Cardiac muscle cell (in vitro differentiated cells and primary cell): ENCODE results near the gene LPA. TPM values are rescaled to one million over a fixed set of nuclear protein-coding genes. Genes with fewer than 3 reads are reported as not detected.
"Not testable (repeated sequence)": the region's sequence is repeated elsewhere in the genome, so short reads cannot be mapped to it uniquely, and the experiment has no call there.

ENCODE experiments used
- DNase-seq, 2 donors: peaks; one replicate each; pipeline versions ENCODE4 v3.0.0 to v3.0.0-alpha.2; 2010 to 2017; ENCODE audit warnings: low read depth in 1 of 2, low spot score in 1 of 2
- H3K27ac ChIP-seq: fragments of 200-600 bp; sonication (generic); 2 replicates; pipeline ENCODE4 v1.5.1; 2016
- H3K27me3 ChIP-seq: fragments of 200-600 bp; sonication (generic); 2 replicates; pipeline ENCODE4 v1.6.0; 2016; ENCODE audit warnings: control low read depth
- H3K36me3 ChIP-seq: fragments of 200-600 bp; sonication (generic); 2 replicates; pipeline ENCODE4 v1.5.1; 2016; ENCODE audit warnings: control low read depth
- H3K4me1 ChIP-seq: fragments of 200-600 bp; sonication (generic); 2 replicates; pipeline ENCODE4 v1.8.1; 2017; ENCODE audit warnings: low read depth, mild to moderate bottlenecking, mixed run types
- H3K4me3 ChIP-seq: fragments of 200-600 bp; sonication (generic); 2 replicates; pipeline ENCODE4 v1.5.1; 2016; ENCODE audit warnings: mild to moderate bottlenecking
- H3K9me3 ChIP-seq: fragments of 200-600 bp; sonication (generic); 2 replicates; pipeline ENCODE4 v1.5.1; 2017; ENCODE audit warnings: low read depth, mild to moderate bottlenecking, control low read depth
- polyA plus RNA-seq: library from polyadenylated mRNA; unstranded; fragments of >200 nt; fragmentation: Nextera tagmentation; extraction: Ambion mirVana; gene quantifications from 2 replicates; pipeline ENCODE4 v1.2.1, GENCODE V29; 2016
- total RNA-seq: library from RNA; depleted of rRNA; stranded (reverse); fragments of >200 nt; gene quantifications from 2 replicates; pipeline ENCODE4 v1.2.3, GENCODE V29; 2016
- TF ChIP-seq, protein P1 (sequence below): IDR thresholded peaks from 2 replicates; pipeline ENCODE4 v1.5.1; 2012; ENCODE audit warnings: low read depth, mild to moderate bottlenecking, low read length

Gene LPA
- total and polyA plus RNA-seq, 2 experiments from 2014 or later, result 0.15 TPM; not detected in 1

DNA sequence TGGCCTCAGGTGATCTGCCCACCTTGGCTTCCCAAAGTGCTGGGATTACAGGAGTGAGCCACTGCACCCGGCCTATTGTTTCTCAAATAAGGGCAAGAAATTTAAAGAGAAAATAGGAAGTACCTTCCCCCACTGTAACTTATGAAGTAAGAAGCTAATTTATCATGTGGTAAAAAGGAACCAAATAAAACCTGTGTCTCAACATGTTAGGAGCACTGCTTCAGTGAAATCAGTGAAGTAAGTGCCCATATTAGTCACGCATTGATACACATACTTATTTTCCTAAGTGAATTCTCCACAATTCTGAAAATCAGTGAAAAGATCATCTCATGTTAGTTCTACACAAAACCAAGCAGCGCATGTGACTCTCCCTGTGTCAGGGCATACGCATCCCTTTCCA, 14.2 kb upstream of the LPA start:
- Histone ChIP-seq H3K27me3 (peaks cover 20% of the 10 kb centered on the region), H3K4me1 (no peaks in the 10 kb centered on the region), H3K27ac (no peak overlapping the region), H3K9me3 (no peaks in the 10 kb centered on the region), H3K36me3 (no peaks in the 10 kb centered on the region), H3K4me3 (no peak overlapping the region)
- TF ChIP-seq, protein P1, sequence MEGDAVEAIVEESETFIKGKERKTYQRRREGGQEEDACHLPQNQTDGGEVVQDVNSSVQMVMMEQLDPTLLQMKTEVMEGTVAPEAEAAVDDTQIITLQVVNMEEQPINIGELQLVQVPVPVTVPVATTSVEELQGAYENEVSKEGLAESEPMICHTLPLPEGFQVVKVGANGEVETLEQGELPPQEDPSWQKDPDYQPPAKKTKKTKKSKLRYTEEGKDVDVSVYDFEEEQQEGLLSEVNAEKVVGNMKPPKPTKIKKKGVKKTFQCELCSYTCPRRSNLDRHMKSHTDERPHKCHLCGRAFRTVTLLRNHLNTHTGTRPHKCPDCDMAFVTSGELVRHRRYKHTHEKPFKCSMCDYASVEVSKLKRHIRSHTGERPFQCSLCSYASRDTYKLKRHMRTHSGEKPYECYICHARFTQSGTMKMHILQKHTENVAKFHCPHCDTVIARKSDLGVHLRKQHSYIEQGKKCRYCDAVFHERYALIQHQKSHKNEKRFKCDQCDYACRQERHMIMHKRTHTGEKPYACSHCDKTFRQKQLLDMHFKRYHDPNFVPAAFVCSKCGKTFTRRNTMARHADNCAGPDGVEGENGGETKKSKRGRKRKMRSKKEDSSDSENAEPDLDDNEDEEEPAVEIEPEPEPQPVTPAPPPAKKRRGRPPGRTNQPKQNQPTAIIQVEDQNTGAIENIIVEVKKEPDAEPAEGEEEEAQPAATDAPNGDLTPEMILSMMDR, result no peak
- no peak for DNase-seq

DNA sequence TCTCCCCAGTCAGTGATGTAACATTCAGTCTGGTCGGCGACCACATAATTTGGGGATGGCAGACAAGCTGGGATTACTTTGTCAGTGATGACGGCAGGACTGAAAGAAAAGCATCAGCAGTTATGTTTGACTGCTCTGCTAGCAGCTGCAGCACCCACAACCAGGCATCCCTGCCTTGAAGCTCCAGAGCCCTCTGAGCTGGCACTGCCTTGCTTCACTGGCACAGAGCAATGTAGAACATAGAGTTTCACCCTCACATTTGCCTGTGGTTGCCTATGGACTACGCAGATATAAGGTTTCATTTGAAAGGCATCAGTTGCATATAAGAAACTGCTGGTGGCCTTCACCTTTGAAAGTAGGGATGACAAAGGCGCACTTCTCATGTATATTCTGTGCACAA, 12.3 kb upstream of the LPA start:
- H3K36me3 ChIP-seq, DNase-seq, H3K4me1 ChIP-seq, H3K9me3 ChIP-seq, H3K27ac ChIP-seq, H3K4me3 ChIP-seq: not testable (repeated sequence)
- H3K27me3 ChIP-seq, result peaks cover 20% of the 10 kb centered on the region

DNA sequence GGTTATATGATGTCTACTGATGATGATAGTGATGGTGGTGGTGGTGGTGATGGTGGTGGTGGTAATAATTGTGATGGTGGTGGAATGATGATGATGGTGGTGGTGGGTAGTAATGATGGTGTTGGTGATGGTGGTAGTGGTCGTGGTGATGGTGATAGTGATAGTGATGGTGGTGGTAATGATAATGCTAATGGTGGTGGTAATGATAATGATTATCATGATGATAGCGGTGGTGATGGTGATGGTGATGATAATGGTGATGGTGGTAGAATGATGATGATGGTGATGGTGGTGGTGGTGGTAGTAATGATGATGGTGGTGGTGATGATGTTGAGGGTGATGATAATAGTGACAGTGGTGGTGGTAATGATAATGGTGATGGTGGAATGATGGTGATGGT, 4.5 kb upstream of the LPA start:
- DNase-seq, result no peak
- no peak overlapping the region for H3K27ac ChIP-seq
- TF ChIP-seq, protein P1, result no peak
- no peaks in the 10 kb centered on the region for H3K9me3 ChIP-seq
- H3K4me1 ChIP-seq, result no peaks in the 10 kb centered on the region
- no peaks in the 10 kb centered on the region for H3K36me3 ChIP-seq
- no peak overlapping the region for H3K4me3 ChIP-seq
- H3K27me3 ChIP-seq, result no peaks in the 10 kb centered on the region

DNA sequence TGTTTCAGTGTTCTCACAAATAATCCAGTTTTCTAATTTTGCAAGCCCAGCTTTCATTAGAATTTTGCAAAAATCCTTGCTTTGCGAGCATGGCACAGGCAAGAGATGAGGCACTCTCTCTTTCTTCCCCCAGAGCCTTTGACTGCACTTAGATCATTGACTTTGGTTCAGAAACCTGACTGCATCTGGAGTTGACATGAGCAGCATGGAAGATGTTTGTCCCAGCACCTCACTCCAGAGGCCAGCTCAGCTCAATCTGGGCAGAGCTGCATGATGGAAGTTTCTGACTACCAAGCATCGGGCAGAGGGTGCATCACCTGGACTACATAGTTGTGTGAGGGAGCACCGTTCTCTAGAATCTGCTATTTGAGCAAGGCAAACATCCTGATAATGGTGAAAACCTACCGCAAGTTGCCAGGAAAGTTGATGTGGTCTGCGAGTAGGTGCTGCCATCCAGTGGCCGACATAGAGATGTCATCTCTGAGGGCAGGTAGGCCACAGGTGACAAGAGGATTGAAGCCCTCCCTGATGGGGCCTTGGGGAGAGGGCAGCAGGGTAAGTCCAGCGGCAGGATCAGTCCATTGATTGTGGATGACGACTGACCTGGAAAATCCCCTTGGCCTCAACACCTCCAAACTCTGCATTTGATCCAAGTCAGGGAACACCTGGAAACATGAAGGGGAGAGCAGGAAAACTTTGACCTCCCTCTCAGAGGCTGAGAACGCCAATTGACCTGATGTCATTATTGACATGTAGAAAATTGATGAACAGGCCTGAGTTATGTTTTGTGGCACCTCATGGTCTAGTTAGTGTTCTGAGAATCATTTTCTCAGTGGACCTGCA, 3.8 kb upstream of the LPA start:
- TF ChIP-seq, protein P1, result no peak
- no peak overlapping the region for H3K27ac ChIP-seq
- H3K4me1 ChIP-seq, result no peaks in the 10 kb centered on the region

DNA sequence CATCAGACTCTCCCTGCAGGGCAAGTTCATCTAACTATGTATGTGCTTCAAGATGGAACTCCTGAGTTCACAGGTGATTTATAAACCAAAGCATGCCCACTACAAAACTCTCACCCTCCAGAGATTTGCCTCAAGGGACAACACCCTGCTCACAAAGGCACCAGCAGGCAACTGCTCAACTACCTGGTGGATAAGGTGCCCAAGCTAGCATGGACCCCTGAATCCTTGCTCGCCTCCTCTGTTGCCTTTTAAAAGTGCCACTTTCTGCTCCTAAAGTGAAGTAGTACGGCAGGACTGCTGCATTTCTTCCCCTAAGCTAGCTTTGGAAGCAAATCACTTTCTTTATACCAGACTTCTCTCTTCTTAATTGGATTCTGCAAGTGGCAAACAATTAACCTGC, 1.2 kb downstream of the LPA start:
- DNase-seq, result no peak
- H3K9me3 ChIP-seq, result no peaks in the 10 kb centered on the region

More for the DNA sequence above, 3.8 kb upstream of the LPA start:
- peak in 1 of 2 donors; percentile 2 for DNase-seq
- H3K4me3 ChIP-seq, result no peak overlapping the region
- H3K36me3 ChIP-seq, result no peaks in the 10 kb centered on the region
- no peaks in the 10 kb centered on the region for H3K9me3 ChIP-seq
- H3K27me3 ChIP-seq, result no peaks in the 10 kb centered on the region

DNA sequence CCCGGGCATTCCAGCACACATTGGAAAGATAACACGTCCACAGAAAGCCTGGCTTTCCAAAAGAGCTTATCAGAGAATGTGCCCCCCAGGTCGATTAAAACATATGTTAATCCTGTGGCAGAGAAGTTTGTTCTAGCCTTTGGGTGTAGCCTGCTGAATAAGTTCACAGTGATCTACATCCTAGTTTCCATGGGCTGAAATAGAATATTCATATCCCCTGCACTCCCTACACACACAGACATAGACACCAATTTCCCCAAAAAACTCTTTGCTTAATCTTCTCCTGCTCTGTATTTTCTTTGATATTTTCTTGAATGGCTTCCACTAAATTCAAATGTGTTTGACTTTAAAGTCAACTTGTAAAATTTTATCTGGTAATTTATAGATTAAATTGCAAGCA, 1.6 kb downstream of the LPA start:
- TF ChIP-seq, protein P1, result no peak
- Histone ChIP-seq H3K27ac (no peak overlapping the region), H3K36me3 (no peaks in the 10 kb centered on the region), H3K27me3 (no peaks in the 10 kb centered on the region), H3K4me1 (no peaks in the 10 kb centered on the region), H3K9me3 (no peaks in the 10 kb centered on the region), H3K4me3 (no peak overlapping the region)
- no peak for DNase-seq

More for the DNA sequence above, 1.2 kb downstream of the LPA start:
- Histone ChIP-seq H3K4me1 (no peaks in the 10 kb centered on the region), H3K27ac (no peak overlapping the region), H3K4me3 (no peak overlapping the region), H3K36me3 (no peaks in the 10 kb centered on the region), H3K27me3 (no peaks in the 10 kb centered on the region)
- TF ChIP-seq, protein P1, result no peak
